MM.1S (cell line): Measurements from ENCODE around the gene ADRA1B.

ENCODE experiments used
- CTCF ChIP-seq: fragments of 300-600 bp; sonication (generic); IDR thresholded peaks from 2 replicates; pipeline ENCODE4 v1.5.1; 2016; ENCODE audit warnings: antibody characterized with exemption, low read length, mixed read lengths
- EZH2 ChIP-seq: fragments of 300-600 bp; sonication (generic); optimal IDR thresholded peaks from 2 replicates; pipeline ENCODE3; 2017; ENCODE audit warnings: low read depth, mild to moderate bottlenecking, antibody characterized with exemption, low read length, mixed read lengths

- TF ChIP-seq CTCF (no peak), EZH2 (no peak)
These were observed 12.9 kb downstream of the ADRA1B start for GRCh38 chr5:159929176-159929575.
